Keratinocyte (primary cell): Measurements from ENCODE around the gene LYSMD2. TPM values are rescaled to one million over a fixed set of nuclear protein-coding genes. Genes with fewer than 3 reads are reported as not detected.

Source experiments
- DNase-seq: peaks from one replicate; pipeline ENCODE4 v3.0.0-alpha.2; 2011; ENCODE audit warnings: low read depth, missing footprints, low spot score
- FAIRE-seq: peaks from 2 replicates; lab custom pipeline; 2011; peaks lifted over from hg19 to GRCh38; lab: Jason Lieb, UNC
- H2AFZ ChIP-seq: 2 replicates; pipeline ENCODE4 v1.6.0; 2012; ENCODE audit warnings: low read length, control low read depth, inconsistent platforms; ENCODE audit not compliant: control insufficient read depth
- H3K27ac ChIP-seq: 2 replicates; pipeline ENCODE4 v1.5.1; 2011; ENCODE audit warnings: low read length; ENCODE audit not compliant: control insufficient read depth, insufficient read depth
- H3K27me3 ChIP-seq: 3 replicates; pipeline ENCODE4 v1.6.0; 2011; ENCODE audit warnings: low read length; ENCODE audit not compliant: control insufficient read depth, insufficient read depth; ENCODE audit errors: extremely low read depth
- H3K36me3 ChIP-seq, 2 experiments: 2 replicates in 1 of 2; 3 replicates in 1 of 2; pipeline ENCODE4 v1.5.1; 2011; ENCODE audit warnings: low read length in 2 of 2, mild to moderate bottlenecking in 1 of 2; ENCODE audit not compliant: control insufficient read depth in 2 of 2, insufficient read depth in 2 of 2; ENCODE audit errors: extremely low read depth in 1 of 2
- H3K4me1 ChIP-seq: 3 replicates; pipeline ENCODE4 v1.5.1; 2011; ENCODE audit warnings: low read length; ENCODE audit not compliant: control insufficient read depth, insufficient read depth; ENCODE audit errors: extremely low read depth
- H3K4me2 ChIP-seq: 3 replicates; pipeline ENCODE4 v1.6.0; 2011; ENCODE audit warnings: low read depth, low read length; ENCODE audit not compliant: control insufficient read depth, insufficient read depth; ENCODE audit errors: extremely low read depth
- H3K4me3 ChIP-seq, 3 experiments: fragments of 200-600 bp in 1 of 3; sonication (generic) in 1 of 3; 2 replicates in 2 of 3; 3 replicates in 1 of 3; pipeline ENCODE4 v1.5.1; 2011 to 2016; ENCODE audit warnings: low read length in 3 of 3, mild to moderate bottlenecking in 3 of 3, control low read depth in 2 of 3, inconsistent platforms in 1 of 3, low read depth in 1 of 3, mixed read lengths in 1 of 3, mixed run types in 1 of 3, moderate library complexity in 1 of 3; ENCODE audit not compliant: control insufficient read depth in 2 of 3, insufficient read depth in 2 of 3; ENCODE audit errors: extremely low read depth in 1 of 3
- H3K79me2 ChIP-seq: 2 replicates; pipeline ENCODE4 v1.6.0; 2012; ENCODE audit warnings: low read length; ENCODE audit not compliant: control insufficient read depth, insufficient read depth
- H3K9ac ChIP-seq: 3 replicates; pipeline ENCODE4 v1.6.0; 2011; ENCODE audit warnings: low read length; ENCODE audit not compliant: control insufficient read depth, insufficient read depth; ENCODE audit errors: extremely low read depth
- H3K9me1 ChIP-seq: 3 replicates; pipeline ENCODE4 v1.6.0; 2011; ENCODE audit warnings: low read length; ENCODE audit not compliant: control insufficient read depth, insufficient read depth; ENCODE audit errors: extremely low read depth
- H3K9me3 ChIP-seq: 2 replicates; pipeline ENCODE4 v1.5.1; 2012; ENCODE audit warnings: low read depth, low read length; ENCODE audit not compliant: control insufficient read depth
- H4K20me1 ChIP-seq: 3 replicates; pipeline ENCODE4 v1.6.0; 2011; ENCODE audit warnings: low read length; ENCODE audit not compliant: control insufficient read depth, insufficient read depth; ENCODE audit errors: extremely low read depth
- EZH2 ChIP-seq: IDR thresholded peaks from one replicate; pipeline ENCODE4 v1.6.1; 2012; ENCODE audit warnings: inconsistent platforms, mild to moderate bottlenecking, low read length, moderate library complexity
- dilution Hi-C: fragments of 300-500 bp; cut with MboI; formaldehyde crosslinking; loops from one replicate; pipeline ENCODE4 v1.7.0; 2020; ENCODE audit warnings: low sequenced_read_pairs; ENCODE audit not compliant: extremely low pct_ligation_motif_present
- polyA plus RNA-seq, 5 experiments: library from polyadenylated mRNA; depleted of rRNA in 3 of 5; stranded (reverse) in 3 of 5; stranded (forward) in 1 of 5; unstranded in 1 of 5; fragments of >200 nt; gene quantifications; 1 replicate in 1 of 5; 2 replicates in 3 of 5; 3 replicates in 1 of 5; pipeline versions ENCODE4 v1.2.1 to v1.2.3, GENCODE V29; 2011 to 2012; ENCODE audit warnings: missing spikeins in 2 of 5, low read depth in 1 of 5, low replicate concordance in 1 of 5
- TF ChIP-seq, protein P1 (sequence below), 3 experiments: IDR thresholded peaks in 1 of 3; conservative IDR thresholded peaks in 1 of 3; optimal IDR thresholded peaks in 1 of 3; 2 replicates in 2 of 3; 3 replicates in 1 of 3; pipeline versions ENCODE3 to v1.5.1; 2011; ENCODE audit warnings: low read length in 3 of 3, mild to moderate bottlenecking in 3 of 3, moderate library complexity in 2 of 3, control low read depth in 1 of 3, inconsistent platforms in 1 of 3; ENCODE audit not compliant: insufficient read depth in 2 of 3; ENCODE audit errors: extremely low read depth in 1 of 3

LYSMD2 gene
- polyA plus RNA-seq, 1 donor (not counting 4 experiments of a cell fraction or from before 2014, with no cell fraction given), result 12.7 TPM

DNA sequence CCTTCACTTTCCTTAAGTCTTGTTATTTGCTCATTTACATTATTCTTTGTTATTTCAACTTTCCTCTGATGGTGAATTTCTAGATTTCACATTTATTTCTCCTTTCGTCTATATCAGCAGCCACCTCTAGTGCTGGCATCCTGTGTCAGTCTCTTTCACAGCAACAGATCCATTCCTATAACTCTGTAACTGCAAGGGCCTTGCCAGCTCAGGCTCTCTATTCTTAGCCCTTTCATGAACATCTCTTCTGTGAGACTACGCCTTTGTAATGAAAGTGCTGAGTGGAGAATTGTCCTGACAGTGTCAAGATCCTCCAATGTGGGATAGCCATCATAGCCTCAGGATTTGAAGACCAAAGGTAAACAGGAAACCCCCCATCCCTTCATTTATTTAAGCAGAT is 60.0 kb downstream of the LYSMD2 start:
- Histone ChIP-seq H4K20me1 (no peaks in the 10 kb centered on the region), H3K4me2 (no peak overlapping the region), H2AFZ (no peak overlapping the region), H3K79me2 (no peaks in the 10 kb centered on the region), H3K27ac (no peak overlapping the region), H3K27me3 (peaks cover 6% of the 10 kb centered on the region), H3K36me3 (no peaks in the 10 kb centered on the region), H3K9me1 (no peaks in the 10 kb centered on the region), H3K4me1 (peaks cover 3% of the 10 kb centered on the region), H3K4me3 (no peak overlapping the region), H3K9ac (no peak overlapping the region), H3K9me3 (no peaks in the 10 kb centered on the region)
- FAIRE-seq (no peak), DNase-seq (no peak)
- dilution Hi-C loops, result no loop called here
- no peak for TF ChIP-seq EZH2
- TF ChIP-seq, protein P1, sequence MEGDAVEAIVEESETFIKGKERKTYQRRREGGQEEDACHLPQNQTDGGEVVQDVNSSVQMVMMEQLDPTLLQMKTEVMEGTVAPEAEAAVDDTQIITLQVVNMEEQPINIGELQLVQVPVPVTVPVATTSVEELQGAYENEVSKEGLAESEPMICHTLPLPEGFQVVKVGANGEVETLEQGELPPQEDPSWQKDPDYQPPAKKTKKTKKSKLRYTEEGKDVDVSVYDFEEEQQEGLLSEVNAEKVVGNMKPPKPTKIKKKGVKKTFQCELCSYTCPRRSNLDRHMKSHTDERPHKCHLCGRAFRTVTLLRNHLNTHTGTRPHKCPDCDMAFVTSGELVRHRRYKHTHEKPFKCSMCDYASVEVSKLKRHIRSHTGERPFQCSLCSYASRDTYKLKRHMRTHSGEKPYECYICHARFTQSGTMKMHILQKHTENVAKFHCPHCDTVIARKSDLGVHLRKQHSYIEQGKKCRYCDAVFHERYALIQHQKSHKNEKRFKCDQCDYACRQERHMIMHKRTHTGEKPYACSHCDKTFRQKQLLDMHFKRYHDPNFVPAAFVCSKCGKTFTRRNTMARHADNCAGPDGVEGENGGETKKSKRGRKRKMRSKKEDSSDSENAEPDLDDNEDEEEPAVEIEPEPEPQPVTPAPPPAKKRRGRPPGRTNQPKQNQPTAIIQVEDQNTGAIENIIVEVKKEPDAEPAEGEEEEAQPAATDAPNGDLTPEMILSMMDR (optimal IDR thresholded peaks at IDR 0.05 in 1 of 3, IDR thresholded peaks at IDR 0.05 in 1 of 3, conservative IDR thresholded peaks at IDR 0.05 in 1 of 3; ENCODE audit: extremely low read depth in 1 of 3, insufficient read depth in 2 of 3, low read length in 3 of 3), result no peak

DNA sequence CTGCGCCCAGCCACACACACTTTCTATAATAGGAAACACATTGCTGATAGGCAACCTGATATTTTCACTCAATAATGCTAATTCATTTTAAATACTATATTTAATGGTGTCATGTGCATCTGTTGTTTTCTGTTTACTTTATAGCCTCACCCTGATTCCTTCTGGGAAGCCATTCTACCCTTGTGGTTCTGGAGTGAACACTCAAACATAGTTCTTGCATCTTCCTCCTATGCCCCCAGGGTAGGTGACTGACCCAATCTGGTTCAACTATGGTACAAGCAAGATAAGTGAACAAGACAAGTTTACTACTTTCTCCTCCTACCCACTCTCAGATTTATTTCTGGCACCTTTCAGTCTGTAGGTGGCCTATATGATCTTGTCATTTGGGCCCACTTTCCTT is 60.4 kb downstream of the LYSMD2 start:
- Histone ChIP-seq H3K79me2 (no peaks in the 10 kb centered on the region), H3K4me1 (peaks cover 3% of the 10 kb centered on the region), H3K4me2 (no peak overlapping the region), H3K4me3 (no peak overlapping the region), H3K36me3 (no peaks in the 10 kb centered on the region), H4K20me1 (no peaks in the 10 kb centered on the region), H3K27ac (no peak overlapping the region), H2AFZ (no peak overlapping the region), H3K9me1 (no peaks in the 10 kb centered on the region), H3K9ac (no peak overlapping the region), H3K9me3 (no peaks in the 10 kb centered on the region), H3K27me3 (peaks cover 6% of the 10 kb centered on the region)
- TF ChIP-seq EZH2, result no peak
- TF ChIP-seq, protein P1 (optimal IDR thresholded peaks at IDR 0.05 in 1 of 3, IDR thresholded peaks at IDR 0.05 in 1 of 3, conservative IDR thresholded peaks at IDR 0.05 in 1 of 3; ENCODE audit: extremely low read depth in 1 of 3, insufficient read depth in 2 of 3, low read length in 3 of 3), result no peak
- no peak for FAIRE-seq
- dilution Hi-C loops, result no loop called here
- no peak for DNase-seq
